Activated CD4-positive, alpha-beta T cell treated with anti-CD3 and anti-CD28 coated beads for 48 hours (primary cell): ENCODE measurements around the gene PACC1.
"Not testable (repeated sequence)": the region's sequence is repeated elsewhere in the genome, so short reads cannot be mapped to it uniquely, and the experiment has no call there.

Experiments
- DNase-seq: peaks from one replicate; pipeline ENCODE4 v3.0.0-alpha.2; 2020

Gene PACC1

DNA sequence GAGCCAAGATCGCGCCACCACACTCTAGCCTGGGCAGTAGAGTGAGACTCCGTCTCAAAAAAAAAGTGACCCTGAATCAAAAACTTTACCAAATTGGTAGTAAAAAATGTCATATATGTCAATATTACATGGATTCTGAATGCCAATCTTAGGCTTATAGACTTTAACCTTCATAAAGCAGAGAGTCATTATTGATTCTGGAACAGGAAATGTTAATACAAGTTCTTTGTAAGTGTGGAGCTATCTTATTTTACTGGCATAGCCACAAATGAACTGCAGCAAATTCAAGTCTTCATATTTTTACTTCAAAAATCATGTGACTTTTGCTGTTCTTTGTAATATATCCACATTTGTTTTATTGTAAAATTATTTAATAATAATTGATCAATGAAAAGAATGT lies 88.1 kb downstream of the PACC1 start:
- no peak for DNase-seq

DNA sequence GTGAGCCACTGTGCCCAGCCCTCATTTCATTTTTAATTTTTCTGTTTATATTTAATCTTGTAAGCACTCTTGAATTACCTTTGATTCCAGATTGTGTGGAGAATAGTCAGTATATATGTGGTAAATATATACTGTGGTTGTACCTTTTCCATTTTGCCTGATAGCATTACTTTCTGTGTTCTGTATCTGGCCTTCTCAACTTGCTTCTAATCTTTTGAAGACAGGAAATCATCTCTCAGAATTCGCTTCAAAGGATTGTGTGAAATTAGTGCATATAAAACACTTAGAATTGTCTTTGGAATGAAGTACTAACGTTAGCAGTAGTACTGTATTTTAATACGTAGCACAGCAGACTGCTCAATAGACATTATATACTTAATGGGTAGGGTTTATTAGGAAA lies 91.6 kb downstream of the PACC1 start:
- no peak for DNase-seq

GRCh38 chr1:212321031-212321430 lies 93.7 kb downstream of the PACC1 start:
- not testable (repeated sequence) for DNase-seq

DNA sequence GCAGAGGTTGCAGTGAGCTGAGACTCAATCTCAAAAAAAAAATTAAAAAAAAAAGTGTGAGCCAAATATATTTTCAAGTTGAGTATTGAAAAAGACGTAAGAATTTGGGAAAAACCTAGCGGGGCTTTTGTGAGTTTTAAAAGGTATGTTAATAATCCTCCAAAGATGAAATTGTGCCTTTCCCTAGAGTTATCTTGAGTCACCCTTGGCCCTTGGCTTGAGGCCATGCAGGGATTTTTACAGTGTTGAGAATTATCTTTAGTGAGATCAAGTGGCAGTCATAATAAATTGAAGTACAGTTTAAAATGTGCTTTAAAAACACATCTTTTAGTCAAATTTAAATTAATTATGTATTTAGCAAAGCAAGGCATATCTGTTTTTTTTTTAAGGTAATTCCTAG lies 96.8 kb downstream of the PACC1 start:
- no peak for DNase-seq

GRCh38 chr1:212315907-212316306 lies 98.8 kb downstream of the PACC1 start:
- no peak for DNase-seq

- no peak for DNase-seq
Observed at GRCh38 chr1:212315184-212315583, 99.5 kb downstream of the PACC1 start.
